GM13976 (cell line): ENCODE measurements around the gene DRC3.

Experiments
- DNase-seq: peaks from one replicate; pipeline ENCODE4 v3.0.0; 2012; ENCODE audit warnings: low spot score
- in situ Hi-C: fragments of 300-500 bp; cut with MboI; formaldehyde crosslinking; loops from one replicate; pipeline ENCODE4 v1.12.0; 2022; ENCODE audit warnings: low sequenced_read_pairs, mixed read lengths, inconsistent platforms; ENCODE audit not compliant: unreplicated experiment
- TF ChIP-seq, protein P1 (sequence below): IDR thresholded peaks from 2 replicates; pipeline ENCODE4 v1.5.1; 2012; ENCODE audit warnings: borderline replicate concordance, mild to moderate bottlenecking; ENCODE audit not compliant: insufficient read depth; ENCODE audit errors: extremely low read depth, missing control alignments, control extremely low read depth

The DRC3 gene

DNA sequence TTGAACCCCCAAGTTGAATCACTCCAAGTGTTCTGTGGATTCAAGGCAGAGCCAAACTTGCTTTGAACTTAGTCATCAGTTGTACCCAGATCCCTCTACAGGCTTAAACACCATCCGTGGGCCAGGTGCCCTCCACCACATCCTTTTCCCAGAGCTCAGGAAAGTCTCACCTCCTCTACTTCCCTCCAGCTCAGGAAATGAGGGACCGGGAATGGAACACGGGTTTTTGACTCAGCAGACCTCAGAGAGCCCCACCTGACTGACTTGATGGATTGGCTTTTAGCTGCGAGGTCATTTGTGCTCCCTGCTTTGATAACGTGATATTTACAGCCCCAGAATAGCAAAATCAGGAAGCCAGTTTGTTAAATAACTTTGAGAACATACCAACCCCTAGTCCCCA lies 86.6 kb downstream of the DRC3 start:
- TF ChIP-seq, protein P1, sequence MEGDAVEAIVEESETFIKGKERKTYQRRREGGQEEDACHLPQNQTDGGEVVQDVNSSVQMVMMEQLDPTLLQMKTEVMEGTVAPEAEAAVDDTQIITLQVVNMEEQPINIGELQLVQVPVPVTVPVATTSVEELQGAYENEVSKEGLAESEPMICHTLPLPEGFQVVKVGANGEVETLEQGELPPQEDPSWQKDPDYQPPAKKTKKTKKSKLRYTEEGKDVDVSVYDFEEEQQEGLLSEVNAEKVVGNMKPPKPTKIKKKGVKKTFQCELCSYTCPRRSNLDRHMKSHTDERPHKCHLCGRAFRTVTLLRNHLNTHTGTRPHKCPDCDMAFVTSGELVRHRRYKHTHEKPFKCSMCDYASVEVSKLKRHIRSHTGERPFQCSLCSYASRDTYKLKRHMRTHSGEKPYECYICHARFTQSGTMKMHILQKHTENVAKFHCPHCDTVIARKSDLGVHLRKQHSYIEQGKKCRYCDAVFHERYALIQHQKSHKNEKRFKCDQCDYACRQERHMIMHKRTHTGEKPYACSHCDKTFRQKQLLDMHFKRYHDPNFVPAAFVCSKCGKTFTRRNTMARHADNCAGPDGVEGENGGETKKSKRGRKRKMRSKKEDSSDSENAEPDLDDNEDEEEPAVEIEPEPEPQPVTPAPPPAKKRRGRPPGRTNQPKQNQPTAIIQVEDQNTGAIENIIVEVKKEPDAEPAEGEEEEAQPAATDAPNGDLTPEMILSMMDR, result no peak
- DNase-seq, result no peak
- in situ Hi-C loops, result no loop called here

DNA sequence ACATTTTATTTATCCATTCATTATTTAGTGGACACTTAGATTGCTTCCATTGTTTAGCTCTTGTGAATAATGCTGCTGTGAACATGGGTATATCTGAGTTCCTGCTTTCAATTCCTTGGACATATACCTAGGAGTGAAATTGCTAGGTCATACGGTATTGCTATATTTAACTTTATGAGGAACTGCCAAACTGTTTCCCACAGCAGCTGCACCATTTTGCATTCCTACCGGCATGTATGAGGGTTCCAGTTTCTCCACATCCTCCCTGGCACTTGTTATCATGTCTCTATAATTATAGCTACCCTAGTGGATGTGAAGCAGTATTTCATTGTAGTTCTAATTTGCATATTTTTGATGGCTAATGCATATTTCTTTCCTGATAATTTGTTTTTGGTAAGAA lies 91.4 kb downstream of the DRC3 start:
- TF ChIP-seq, protein P1, result no peak
- no peak for DNase-seq
- in situ Hi-C loops, result no loop called here

DNA sequence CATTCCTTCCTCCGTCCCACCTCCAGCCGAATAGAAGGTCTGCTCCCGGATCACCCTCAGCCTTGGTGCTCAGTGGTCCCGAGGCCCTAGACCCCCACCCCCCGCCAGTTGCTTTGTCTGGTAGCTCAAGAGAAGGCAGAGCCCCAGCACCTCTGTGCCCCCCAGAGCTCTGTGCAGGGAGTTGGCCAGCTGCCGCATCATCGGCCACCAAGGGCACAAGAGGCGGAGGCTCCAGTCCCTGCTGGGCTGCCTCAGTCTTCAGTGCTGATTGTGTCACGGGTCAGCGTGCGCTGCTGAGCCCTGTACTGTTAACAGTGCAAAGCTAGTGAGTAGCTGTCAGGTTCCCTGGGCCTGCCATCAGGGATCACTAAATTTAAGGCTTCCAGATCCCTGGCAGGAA lies 92.9 kb downstream of the DRC3 start:
- TF ChIP-seq, protein P1, result no peak
- in situ Hi-C loops, result no loop called here
- no peak for DNase-seq
